T-cell (primary cell): ENCODE measurements around the gene CDC7. TPM values are rescaled to one million over a fixed set of nuclear protein-coding genes. Genes with fewer than 3 reads are reported as not detected.
"Not testable (repeated sequence)": the region's sequence is repeated elsewhere in the genome, so short reads cannot be mapped to it uniquely, and the experiment has no call there.

Experiments used
- ATAC-seq, 4 experiments: fragments of 200-7000 bp in 3 of 4; fragments of 150-1000 bp in 1 of 4; cut with Tn5 transposase; replicated peaks in 1 of 4; 1 replicate in 3 of 4; 2 replicates in 1 of 4; pipeline ENCODE4 v1.10.0; 2021; ENCODE audit warnings: moderate library complexity in 3 of 4, mild to moderate bottlenecking in 2 of 4, moderate number of reproducible peaks in 1 of 4
- CTCF ChIA-PET, 2 donors: fragments of 300-600 bp; sonication (Branson Sonifier 250); formaldehyde crosslinking; loops; one replicate each; lab custom pipeline; 2022; ENCODE audit warnings: antibody characterized with exemption in 2 of 2; lab: Charles Lee
- POLR2A ChIA-PET, 2 donors: fragments of 300-600 bp; sonication (Branson Sonifier 250); formaldehyde crosslinking; loops; one replicate each; lab custom pipeline; 2022; ENCODE audit warnings: antibody characterized with exemption in 2 of 2; lab: Charles Lee
- DNase-seq, 35 experiments: peaks; one replicate each; pipeline versions ENCODE4 v3.0.0 to v3.0.0-alpha.2; 2013 to 2023
- H3K27ac ChIP-seq: one replicate; pipeline ENCODE4 v1.5.1; 2013; ENCODE audit warnings: low read length
- H3K27me3 ChIP-seq, 2 experiments: replicated peaks in 1 of 2; 1 replicate in 1 of 2; 2 replicates in 1 of 2; pipeline versions ENCODE4 v1.6.1 to v1.7.0; 2013; ENCODE audit warnings: low read length in 1 of 2, mixed read lengths in 1 of 2; ENCODE audit not compliant: control insufficient read depth in 2 of 2, insufficient read depth in 2 of 2; ENCODE audit errors: extremely low read depth in 1 of 2
- H3K36me3 ChIP-seq, 2 donors: 1 replicate in 1 of 2; 2 replicates in 1 of 2; pipeline versions ENCODE4 v1.6.1 to v1.7.0; 2013; ENCODE audit warnings: low read length in 1 of 2; ENCODE audit not compliant: control insufficient read depth in 2 of 2, insufficient read depth in 1 of 2; ENCODE audit errors: extremely low read depth in 1 of 2
- H3K4me1 ChIP-seq, 2 experiments: 1 replicate in 1 of 2; 2 replicates in 1 of 2; pipeline versions ENCODE4 v1.6.1 to v1.7.0; 2013; ENCODE audit warnings: low read length in 2 of 2, mixed read lengths in 1 of 2; ENCODE audit not compliant: insufficient read depth in 2 of 2, control insufficient read depth in 1 of 2; ENCODE audit errors: extremely low read depth in 1 of 2
- H3K4me3 ChIP-seq, 2 donors: 1 replicate in 1 of 2; 2 replicates in 1 of 2; pipeline versions ENCODE4 v1.5.1 to v1.7.0; 2013; ENCODE audit warnings: mild to moderate bottlenecking in 2 of 2, low read length in 1 of 2, moderate library complexity in 1 of 2; ENCODE audit not compliant: control insufficient read depth in 1 of 2; ENCODE audit errors: extremely low read depth in 1 of 2
- H3K9me3 ChIP-seq: 2 replicates; pipeline ENCODE4 v1.7.0; 2013
- H3K27ac Mint-ChIP-seq, 2 donors: one replicate each; pipeline ENCODE4 v1.8.0; 2020 to 2021; ENCODE audit warnings: mild to moderate bottlenecking in 2 of 2, mixed read lengths in 2 of 2
- H3K27me3 Mint-ChIP-seq, 2 donors: one replicate each; pipeline ENCODE4 v1.8.0; 2021 to 2022; ENCODE audit warnings: mixed read lengths in 2 of 2
- H3K36me3 Mint-ChIP-seq: one replicate; pipeline ENCODE4 v1.8.0; 2021; ENCODE audit warnings: mixed read lengths
- H3K4me1 Mint-ChIP-seq, 3 donors: one replicate each; pipeline ENCODE4 v1.8.0; 2020 to 2022; ENCODE audit warnings: mixed read lengths in 3 of 3, mild to moderate bottlenecking in 1 of 3
- H3K4me3 Mint-ChIP-seq, 3 donors: one replicate each; pipeline ENCODE4 v1.8.0; 2020 to 2022; ENCODE audit warnings: mild to moderate bottlenecking in 3 of 3, mixed read lengths in 3 of 3, moderate library complexity in 3 of 3
- H3K9me3 Mint-ChIP-seq, 3 donors: one replicate each; pipeline ENCODE4 v1.8.0; 2020 to 2022; ENCODE audit warnings: mixed read lengths in 3 of 3
- WGBS: methylation state at CpG from one replicate; pipeline ENCODE4 v1.1.5; 2013; ENCODE audit warnings: missing lambda C conversion rate; ENCODE audit not compliant: insufficient coverage; 5-methylcytosine and 5-hydroxymethylcytosine counted together
- total RNA-seq, 35 experiments: library from RNA in 6 of 35; stranded (reverse) in 6 of 35; fragments of 120-200 nt in 1 of 35; gene quantifications; one replicate each; pipeline versions ENCODE4 v1.2.1 to v1.2.4 and lab custom pipeline; 2013 to 2026

The CDC7 gene
- total RNA-seq, 5 donors from 2014 or later (not counting 1 experiment from before 2014, with no cell fraction given) = 3.1 to 6.9 (median 6.3) TPM

DNA sequence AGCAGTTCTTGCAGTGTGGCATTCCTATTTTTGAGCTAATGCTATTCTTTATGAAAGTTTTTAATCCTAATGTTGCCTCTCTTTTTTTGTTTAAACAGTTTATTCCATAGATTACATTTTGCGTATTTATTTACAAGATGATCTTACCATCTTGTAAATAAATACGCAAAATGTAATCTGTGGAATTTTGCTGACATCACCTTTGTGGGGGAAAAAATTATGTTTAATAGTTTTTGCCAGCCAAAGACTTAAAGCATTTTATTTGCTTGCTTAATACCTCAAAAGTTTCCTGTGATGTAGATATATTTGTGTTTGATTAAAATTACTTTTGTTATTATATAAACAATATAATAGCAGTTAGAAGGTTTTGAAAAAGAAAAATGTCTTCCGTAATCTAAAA is 15.3 kb downstream of the CDC7 start:
- Histone ChIP-seq H3K27ac (no peak overlapping the region), H3K4me3 (no peak overlapping the region), H3K4me1 (no peaks in the 10 kb centered on the region), H3K9me3 (no peaks in the 10 kb centered on the region), H3K36me3 (no peaks in the 10 kb centered on the region), H3K27me3 (no peaks in the 10 kb centered on the region)
- DNase-seq (no peak), ATAC-seq (no peak)
- no peak overlapping the region for H3K4me3 Mint-ChIP-seq
- no peaks in the 10 kb centered on the region for H3K27me3 Mint-ChIP-seq
- H3K4me1 Mint-ChIP-seq = peaks cover 0 to 11% (median 4%) of the 10 kb centered on the region in 3 donors
- peaks cover 21% of the 10 kb centered on the region for H3K36me3 Mint-ChIP-seq
- no peak overlapping the region for H3K27ac Mint-ChIP-seq
- no CpG with 5 or more reads among the region's 3 CpGs for WGBS
- H3K9me3 Mint-ChIP-seq = no peaks in the 10 kb centered on the region
- ChIA-PET POLR2A (no interaction called here), CTCF (interaction anchor here (0.6 to 0.7 kb wide), 3 partner anchors 53 to 1150 kb away, joined by 3 to 4 read pairs (median 3); no protein-coding TSS in a partner anchor)

DNA sequence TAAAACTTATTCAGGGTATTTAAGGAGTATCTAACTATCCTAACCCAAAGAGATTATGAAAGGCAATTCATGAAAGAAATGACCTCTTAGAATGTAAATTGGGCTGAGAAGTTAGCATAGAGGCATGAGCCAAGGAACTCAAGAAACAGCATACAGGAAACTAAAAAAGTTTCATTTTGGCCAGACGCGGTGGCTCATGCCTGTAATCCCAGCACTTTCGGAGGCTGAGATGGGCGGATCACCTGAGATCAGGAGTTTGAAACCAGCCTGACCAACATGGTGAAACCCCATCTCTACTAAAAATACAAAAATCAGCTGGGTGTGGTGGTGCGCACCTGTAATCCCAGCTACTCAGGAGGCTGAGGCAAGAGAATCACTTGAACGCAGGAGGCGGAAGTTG is 16.0 kb downstream of the CDC7 start:
- H3K4me1 ChIP-seq, H3K27me3 ChIP-seq, H3K9me3 Mint-ChIP-seq, DNase-seq, H3K9me3 ChIP-seq, H3K4me3 ChIP-seq, ATAC-seq, H3K27me3 Mint-ChIP-seq, H3K27ac ChIP-seq, H3K27ac Mint-ChIP-seq, POLR2A ChIA-PET, H3K4me3 Mint-ChIP-seq, H3K36me3 ChIP-seq: not testable (repeated sequence)
- H3K36me3 Mint-ChIP-seq = peaks cover 21% of the 10 kb centered on the region
- H3K4me1 Mint-ChIP-seq = peaks cover 0 to 15% (median 0%) of the 10 kb centered on the region in 3 donors
- no CpG with 5 or more reads among the region's 7 CpGs for WGBS
- CTCF ChIA-PET = interaction anchor here (0.5 to 0.6 kb wide), 3 partner anchors 16 to 538 kb away, joined by 3 to 6 read pairs (median 4); partner anchors contain the start of gene CDC7 (in 1 of the 2)

DNA sequence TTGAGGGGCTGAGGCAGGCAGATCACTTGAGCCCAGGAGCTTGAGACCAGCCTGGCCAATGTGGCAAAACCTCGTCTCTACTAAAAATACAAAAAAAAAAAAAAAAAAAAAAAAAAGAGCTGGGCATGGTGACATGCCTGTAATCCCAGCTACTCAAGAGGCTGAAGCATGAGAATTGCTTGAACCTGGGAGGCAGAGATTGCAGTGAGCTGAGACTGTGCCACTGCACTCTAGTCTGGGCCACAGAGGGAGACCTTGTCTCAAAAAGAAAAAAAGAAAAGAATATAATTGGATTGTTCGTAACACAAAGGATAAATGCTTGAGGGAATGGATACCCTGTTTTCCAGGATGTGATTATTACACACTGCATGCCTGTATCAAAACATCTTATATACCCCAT is 18.5 kb downstream of the CDC7 start:
- not testable (repeated sequence) for H3K27me3 ChIP-seq, ATAC-seq, H3K36me3 ChIP-seq, DNase-seq, H3K27ac Mint-ChIP-seq, H3K4me3 ChIP-seq, H3K9me3 ChIP-seq, H3K4me1 ChIP-seq, H3K27ac ChIP-seq, H3K4me3 Mint-ChIP-seq, H3K27me3 Mint-ChIP-seq, H3K9me3 Mint-ChIP-seq
- ChIA-PET POLR2A (interaction anchor here in 1 of 2 donors (0.6 kb wide), 2 partner anchors 229 to 370 kb away, joined by 3 to 4 read pairs; no protein-coding TSS in a partner anchor), CTCF (interaction anchor here in 1 of 2 donors (0.6 kb wide), 1 partner anchor 23 kb away, joined by 3 read pairs; no protein-coding TSS in a partner anchor)
- Mint-ChIP-seq H3K36me3 (peaks cover 21% of the 10 kb centered on the region), H3K4me1 (peaks cover 10 to 25% (median 12%) of the 10 kb centered on the region in 3 donors)
- no CpG with 5 or more reads among the region's 2 CpGs for WGBS

DNA sequence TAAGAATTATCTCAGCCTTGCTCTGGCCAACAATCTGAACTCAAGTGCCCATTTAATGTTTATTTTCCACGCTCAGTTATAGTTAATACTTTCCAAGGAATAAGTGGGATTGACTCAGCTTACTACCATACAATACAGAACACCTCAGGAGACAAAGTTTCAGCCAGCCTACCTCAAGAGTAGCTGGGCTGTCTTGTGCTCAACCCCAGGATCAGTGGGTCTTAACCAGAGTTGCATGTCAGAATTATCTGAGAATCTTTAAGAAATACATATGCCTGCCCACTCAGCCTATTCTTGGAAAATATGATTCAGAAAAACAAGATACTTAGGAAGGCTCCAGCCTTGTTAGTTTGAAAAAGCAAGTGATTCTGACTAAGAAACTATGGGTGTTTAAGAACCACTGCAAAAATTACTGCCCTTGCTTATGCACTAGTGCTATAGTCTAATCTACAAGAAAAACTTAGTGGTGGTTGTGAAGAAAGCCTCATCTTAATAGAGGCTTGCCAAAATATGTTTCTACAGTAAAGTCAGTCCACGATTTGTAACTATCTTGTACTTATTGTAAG is 20.4 kb downstream of the CDC7 start:
- ChIA-PET POLR2A (no interaction called here), CTCF (interaction anchor here in 1 of 2 donors (0.6 kb wide), 1 partner anchor 422 kb away, joined by 4 read pairs; no protein-coding TSS in a partner anchor)
- H3K9me3 ChIP-seq = no peaks in the 10 kb centered on the region
- ATAC-seq (no peak), DNase-seq (no peak)
- peaks cover 0 to 3% of the 10 kb centered on the region in 2 experiments for H3K4me1 ChIP-seq
- H3K4me3 Mint-ChIP-seq = no peak overlapping the region
- H3K4me3 ChIP-seq = no peak overlapping the region
- WGBS = no CpG with 5 or more reads among the region's 2 CpGs
- no peaks in the 10 kb centered on the region for H3K9me3 Mint-ChIP-seq
- H3K27me3 ChIP-seq = no peaks in the 10 kb centered on the region
- no peak overlapping the region for H3K27ac Mint-ChIP-seq
- H3K27ac ChIP-seq = no peak overlapping the region
- peaks cover 10 to 25% (median 12%) of the 10 kb centered on the region in 3 donors for H3K4me1 Mint-ChIP-seq
- H3K36me3 Mint-ChIP-seq = peaks cover 15% of the 10 kb centered on the region
- no peaks in the 10 kb centered on the region for H3K36me3 ChIP-seq
- no peaks in the 10 kb centered on the region for H3K27me3 Mint-ChIP-seq

DNA sequence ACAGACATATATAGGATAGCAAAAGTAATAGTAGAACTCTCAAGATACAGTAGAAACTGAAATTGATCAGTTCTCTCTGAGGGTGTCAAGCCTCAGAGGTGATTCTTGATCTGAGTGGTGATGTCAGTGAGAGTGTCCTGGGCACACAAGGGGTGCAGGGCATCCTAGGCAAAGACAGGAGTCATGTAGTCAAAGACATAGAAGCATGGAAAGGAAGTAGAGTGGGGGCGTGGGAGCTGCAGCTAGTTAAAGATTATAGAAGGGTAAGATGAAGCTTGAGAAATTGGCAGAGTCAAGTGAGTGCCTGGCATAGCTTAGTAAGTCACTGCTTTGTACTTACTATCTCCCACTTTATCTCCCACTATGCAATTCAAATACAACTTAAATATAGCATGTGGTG is 22.8 kb downstream of the CDC7 start:
- Mint-ChIP-seq H3K27ac (peak overlapping the region in 1 of 2 donors; percentile 1), H3K27me3 (no peaks in the 10 kb centered on the region), H3K36me3 (peaks cover under 1% of the 10 kb centered on the region), H3K4me1 (peaks cover 10 to 23% (median 12%) of the 10 kb centered on the region in 3 donors), H3K9me3 (no peaks in the 10 kb centered on the region), H3K4me3 (no peak overlapping the region)
- Histone ChIP-seq H3K4me1 (peaks cover 0 to 3% of the 10 kb centered on the region in 2 experiments), H3K27ac (no peak overlapping the region), H3K4me3 (no peak overlapping the region), H3K36me3 (no peaks in the 10 kb centered on the region), H3K27me3 (no peaks in the 10 kb centered on the region), H3K9me3 (no peaks in the 10 kb centered on the region)
- ATAC-seq (peak in 2 of 4 experiments; percentile 23 to 47), DNase-seq (no peak)
- ChIA-PET CTCF (interaction anchor here (0.5 to 4.6 kb wide), 4 partner anchors 10 to 15 kb away, joined by 3 to 30 read pairs (median 6); no protein-coding TSS in a partner anchor), POLR2A (interaction anchor here (0.5 to 0.6 kb wide), 2 partner anchors 8 to 347 kb away, joined by 3 to 4 read pairs; no protein-coding TSS in a partner anchor)
- no CpG with 5 or more reads among the region's 1 CpG for WGBS

DNA sequence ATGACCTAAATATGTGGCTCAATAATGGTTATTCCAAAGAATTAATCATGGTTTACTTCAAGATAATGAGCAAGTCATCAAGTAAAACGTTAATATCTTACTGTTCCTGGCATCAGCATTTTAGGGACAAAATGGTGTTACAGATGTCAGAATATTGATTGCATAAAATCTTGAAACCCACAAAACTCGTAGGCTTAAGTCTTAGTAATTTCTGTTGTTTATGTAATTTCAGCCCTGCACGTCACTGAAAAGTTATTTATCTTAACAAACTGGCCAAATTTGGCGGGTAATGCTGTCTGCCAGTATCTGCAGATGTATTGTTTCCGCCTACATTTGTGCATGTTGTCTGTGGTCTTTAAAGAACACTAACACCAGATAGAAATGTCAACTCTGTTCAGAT is 25.8 kb downstream of the CDC7 start:
- H3K4me3 Mint-ChIP-seq = no peak overlapping the region

More for the DNA sequence above, 25.8 kb downstream of the CDC7 start:
- Mint-ChIP-seq H3K4me1 (peaks cover 21 to 28% (median 22%) of the 10 kb centered on the region in 3 donors), H3K9me3 (no peaks in the 10 kb centered on the region), H3K27me3 (no peaks in the 10 kb centered on the region), H3K36me3 (no peaks in the 10 kb centered on the region), H3K27ac (peak overlapping the region in 1 of 2 donors; percentile 6)
- Histone ChIP-seq H3K27ac (no peak overlapping the region), H3K4me1 (peaks cover 6 to 8% of the 10 kb centered on the region in 2 experiments), H3K9me3 (no peaks in the 10 kb centered on the region), H3K4me3 (no peak overlapping the region), H3K27me3 (no peaks in the 10 kb centered on the region), H3K36me3 (no peaks in the 10 kb centered on the region)
- ChIA-PET POLR2A (no interaction called here), CTCF (interaction anchor here (0.5 to 4.6 kb wide), 3 partner anchors 13 to 35 kb away, joined by 6 to 30 read pairs (median 6); no protein-coding TSS in a partner anchor)
- DNase-seq (no peak), ATAC-seq (no peak)
- 80% methylated on average over 1 of the region's 5 CpGs for WGBS
